ENCODE results near the gene HCFC1R1.
A peak's percentile ranks its signal among the peaks of the same experiment; 100 is the strongest.

The HCFC1R1 gene

DNA sequence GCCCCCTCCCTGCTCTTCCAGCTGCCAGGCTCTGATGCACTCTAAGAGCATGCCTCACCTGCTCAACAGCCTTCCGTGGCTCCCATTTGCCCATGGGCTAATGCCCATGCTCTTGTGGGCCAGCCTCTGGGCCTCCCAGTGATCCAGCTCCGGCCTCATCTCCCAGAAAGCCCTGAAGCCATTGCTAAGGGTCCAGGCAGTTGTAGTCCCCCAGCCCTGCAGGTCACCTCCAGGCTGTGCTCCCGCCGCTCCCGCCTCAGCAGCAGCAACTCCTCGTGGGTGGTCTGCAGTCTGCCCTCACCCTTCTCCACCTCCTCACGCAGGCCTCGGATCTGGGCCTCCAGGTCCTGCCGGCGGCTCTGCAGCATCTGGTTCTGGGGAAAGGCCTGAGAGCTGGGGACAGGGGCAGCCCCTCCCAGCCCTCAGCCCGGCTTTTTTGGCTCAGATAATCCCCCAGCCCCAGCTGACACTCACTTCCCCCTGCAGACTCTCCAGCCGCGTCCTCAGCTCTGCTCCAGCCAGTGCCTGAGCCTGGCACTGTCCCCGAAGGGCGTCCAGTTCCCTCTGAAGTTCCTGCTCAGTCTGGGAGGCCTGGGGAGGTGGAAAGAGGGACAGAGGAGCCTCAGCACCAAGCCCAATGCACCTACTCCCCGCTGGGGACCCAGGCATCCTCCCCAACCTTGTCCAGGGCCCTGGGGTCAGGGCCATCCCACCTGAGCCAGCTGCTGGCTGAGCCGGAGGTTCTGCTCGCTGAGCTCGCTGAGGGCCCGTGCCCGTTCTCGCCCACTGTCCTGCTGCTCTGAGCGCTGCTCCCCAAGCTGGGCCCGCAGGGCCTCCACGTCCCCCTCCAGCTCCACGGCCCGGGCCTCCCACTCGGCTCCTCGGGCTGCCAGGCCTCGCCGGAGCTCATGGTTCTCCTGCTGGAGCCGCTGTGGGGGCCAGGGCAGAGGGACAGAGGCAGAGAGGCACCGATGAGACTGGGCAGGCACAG is 6.8 kb upstream of the HCFC1R1 start:
- in situ Hi-C loops (cut with MboI; ENCODE audit: low sequenced_read_pairs, unreplicated experiment) = no loop called here
- no peak for DNase-seq (ENCODE audit: low spot score)
- TF ChIP-seq, protein P1, sequence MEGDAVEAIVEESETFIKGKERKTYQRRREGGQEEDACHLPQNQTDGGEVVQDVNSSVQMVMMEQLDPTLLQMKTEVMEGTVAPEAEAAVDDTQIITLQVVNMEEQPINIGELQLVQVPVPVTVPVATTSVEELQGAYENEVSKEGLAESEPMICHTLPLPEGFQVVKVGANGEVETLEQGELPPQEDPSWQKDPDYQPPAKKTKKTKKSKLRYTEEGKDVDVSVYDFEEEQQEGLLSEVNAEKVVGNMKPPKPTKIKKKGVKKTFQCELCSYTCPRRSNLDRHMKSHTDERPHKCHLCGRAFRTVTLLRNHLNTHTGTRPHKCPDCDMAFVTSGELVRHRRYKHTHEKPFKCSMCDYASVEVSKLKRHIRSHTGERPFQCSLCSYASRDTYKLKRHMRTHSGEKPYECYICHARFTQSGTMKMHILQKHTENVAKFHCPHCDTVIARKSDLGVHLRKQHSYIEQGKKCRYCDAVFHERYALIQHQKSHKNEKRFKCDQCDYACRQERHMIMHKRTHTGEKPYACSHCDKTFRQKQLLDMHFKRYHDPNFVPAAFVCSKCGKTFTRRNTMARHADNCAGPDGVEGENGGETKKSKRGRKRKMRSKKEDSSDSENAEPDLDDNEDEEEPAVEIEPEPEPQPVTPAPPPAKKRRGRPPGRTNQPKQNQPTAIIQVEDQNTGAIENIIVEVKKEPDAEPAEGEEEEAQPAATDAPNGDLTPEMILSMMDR (IDR thresholded peaks at IDR 0.05; ENCODE audit: borderline replicate concordance, control extremely low read depth, extremely low read depth, insufficient read depth, missing control alignments) = no peak

DNA sequence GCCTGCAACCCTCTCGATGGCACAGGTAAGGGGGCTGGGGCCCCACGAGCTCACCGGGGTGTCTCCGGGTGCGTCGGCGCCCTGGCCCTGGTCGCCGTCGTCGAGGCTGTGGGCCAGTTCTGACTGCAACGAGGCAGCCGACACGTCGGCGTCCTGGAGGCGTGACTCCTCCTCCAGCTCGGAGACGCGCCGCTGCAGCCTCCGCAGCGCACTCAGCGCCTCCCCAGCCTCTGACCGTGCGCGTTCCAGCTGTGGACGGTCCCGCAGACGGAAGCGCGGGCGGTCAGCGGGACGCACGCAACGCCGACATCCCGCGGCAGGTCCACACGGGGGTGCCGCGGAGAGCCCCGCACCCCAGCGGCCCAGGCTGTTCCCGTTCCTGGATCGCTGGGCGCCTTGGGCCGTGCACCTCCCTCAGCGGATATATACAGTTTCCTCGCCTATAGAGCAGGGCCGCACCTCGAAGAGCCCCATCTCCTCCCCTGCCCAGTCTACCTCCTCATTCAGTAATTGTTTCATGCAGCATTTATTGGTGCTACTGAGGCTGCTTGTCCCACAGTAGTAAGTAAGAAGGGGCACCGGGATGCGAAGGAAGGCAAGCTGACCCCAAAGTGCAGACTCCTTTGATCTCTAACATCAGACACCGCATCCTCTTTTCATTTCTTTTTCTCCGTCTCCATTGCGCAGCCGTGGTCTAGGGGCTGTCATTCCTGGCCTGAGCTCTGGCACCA is 5.9 kb upstream of the HCFC1R1 start:
- DNase-seq (ENCODE audit: low spot score) = peak; percentile 71
- TF ChIP-seq, protein P1 (IDR thresholded peaks at IDR 0.05; ENCODE audit: borderline replicate concordance, control extremely low read depth, extremely low read depth, insufficient read depth, missing control alignments) = no peak

DNA sequence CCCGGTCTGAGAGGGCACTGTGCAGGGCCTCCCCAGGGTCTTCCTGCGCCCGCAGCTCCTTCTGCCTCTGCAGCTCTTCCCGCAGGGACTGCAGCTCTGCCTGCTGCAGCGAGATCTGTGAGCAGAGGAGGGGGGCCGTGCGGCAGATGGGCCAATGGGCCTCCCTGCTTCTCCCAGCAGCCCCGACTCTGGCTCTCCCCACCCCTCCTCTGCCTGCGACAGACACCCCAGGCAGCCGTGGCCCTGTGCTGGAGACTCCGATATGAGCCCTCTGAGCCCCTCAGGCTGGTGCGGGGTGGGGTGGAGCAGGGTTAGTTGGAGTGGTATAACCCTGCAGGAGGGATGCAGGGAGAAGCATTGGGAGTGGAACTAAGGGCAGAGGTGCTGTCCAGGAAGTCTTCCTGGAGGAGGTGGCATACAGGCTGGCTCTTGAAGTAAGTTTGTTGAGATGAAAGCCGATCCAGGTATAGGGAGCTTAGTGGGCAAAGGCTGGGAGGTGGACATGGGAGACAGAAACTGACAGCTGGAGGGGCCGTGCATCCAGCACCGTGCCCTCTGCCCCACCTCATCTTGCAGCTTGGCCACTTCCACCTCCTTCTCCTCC is 5.1 kb upstream of the HCFC1R1 start:
- DNase-seq (ENCODE audit: low spot score) = no peak
- in situ Hi-C loops (cut with MboI; ENCODE audit: low sequenced_read_pairs, unreplicated experiment) = no loop called here
- TF ChIP-seq, protein P1 (IDR thresholded peaks at IDR 0.05; ENCODE audit: borderline replicate concordance, control extremely low read depth, extremely low read depth, insufficient read depth, missing control alignments) = no peak

More for the DNA sequence above, 5.9 kb upstream of the HCFC1R1 start:
- in situ Hi-C loops (cut with MboI; ENCODE audit: low sequenced_read_pairs, unreplicated experiment) = no loop called here

- peak; percentile 96 for DNase-seq (ENCODE audit: low spot score)
- in situ Hi-C loops (cut with MboI; ENCODE audit: low sequenced_read_pairs, unreplicated experiment) = no loop called here
- TF ChIP-seq, protein P1 (IDR thresholded peaks at IDR 0.05; ENCODE audit: borderline replicate concordance, control extremely low read depth, extremely low read depth, insufficient read depth, missing control alignments) = peak; percentile 94
Measured at GRCh38 chr16:3027983-3028715, 4.4 kb upstream of the HCFC1R1 start.

- TF ChIP-seq, protein P1 (IDR thresholded peaks at IDR 0.05; ENCODE audit: borderline replicate concordance, control extremely low read depth, extremely low read depth, insufficient read depth, missing control alignments) = no peak
- no peak for DNase-seq (ENCODE audit: low spot score)
- in situ Hi-C loops (cut with MboI; ENCODE audit: low sequenced_read_pairs, unreplicated experiment) = no loop called here
Measured at GRCh38 chr16:3027489-3027795, 3.7 kb upstream of the HCFC1R1 start.
